ENCODE measurements around the gene UBE2L3.
"Not testable (repeated sequence)": the region's sequence is repeated elsewhere in the genome, so short reads cannot be mapped to it uniquely, and the experiment has no call there.

DNA sequence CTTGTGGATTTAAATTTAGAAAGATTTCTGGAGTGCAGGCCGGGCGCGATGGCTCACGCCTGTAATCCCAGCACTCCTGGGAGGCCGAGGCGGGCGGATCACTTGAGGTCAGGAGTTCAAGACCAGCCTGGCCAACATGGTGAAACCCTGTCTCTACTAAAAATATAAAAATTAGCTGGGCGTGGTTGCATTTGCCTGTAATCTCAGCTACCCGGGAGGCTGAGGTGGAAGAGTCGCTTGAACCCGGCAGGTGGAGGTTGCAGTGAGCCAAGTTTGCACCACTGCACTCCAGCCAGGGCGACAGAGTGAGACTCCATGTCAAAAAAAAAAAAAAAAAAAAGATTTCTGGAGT, 1.5 kb downstream of the UBE2L3 start:
- not testable (repeated sequence) for TF ChIP-seq POLR2A (IDR thresholded peaks at IDR 0.05; ENCODE audit: low read length); GATA1 (IDR thresholded peaks at IDR 0.05; ENCODE audit: low read depth, low read length)
